ENCODE results near the gene OGFOD1.

GRCh38 chr16:56510544-56510943, 59.2 kb downstream of the OGFOD1 start:
- TF ChIP-seq CTCF (IDR thresholded peaks at IDR 0.05; ENCODE audit: insufficient read depth, low read depth, low read length) (no peak), EZH2 (IDR thresholded peaks at IDR 0.05; ENCODE audit: insufficient read depth, low read length) (no peak)

All from astrocyte (in vitro differentiated cells and primary cell).